GM12878 (cell line): ENCODE data around the gene S100A2. TPM values are rescaled to one million over a fixed set of nuclear protein-coding genes. Genes with fewer than 3 reads are reported as not detected.

Experiments used
- ATAC-seq: fragments of 200-7000 bp; cut with Tn5 transposase; 3 replicates; pipeline ENCODE4 v1.9.1; 2020; ENCODE audit warnings: mild to moderate bottlenecking, moderate library complexity
- BruUV-seq: library from RNA; stranded (reverse); fragments of 400-500 nt; replicated peaks from 2 replicates; lab custom pipeline; 2021; lab: Mats Ljungman, UMichigan
- CTCF ChIA-PET: fragments of 300-600 bp; sonication (Branson Sonifier 250); formaldehyde crosslinking; extraction: SDS; loops from one replicate; lab custom pipeline; 2021; ENCODE audit warnings: inconsistent platforms; lab: Yijun Ruan, JAX
- POLR2A ChIA-PET: fragments of 350-600 bp; formaldehyde crosslinking; extraction: SDS; loops from one replicate; lab custom pipeline; 2021; ENCODE audit warnings: inconsistent platforms; lab: Charles Lee
- RAD21 ChIA-PET: fragments of 300-600 bp; sonication (Branson Sonifier 250); formaldehyde crosslinking; loops from one replicate; lab custom pipeline; 2023; ENCODE audit warnings: antibody characterized with exemption; ENCODE audit not compliant: unreplicated experiment; lab: Charles Lee
- SMC1A ChIA-PET: fragments of 300-600 bp; sonication (Branson Sonifier 250); formaldehyde crosslinking; loops from one replicate; lab custom pipeline; 2023; ENCODE audit not compliant: unreplicated experiment, uncharacterized antibody; lab: Charles Lee
- DNase-seq: peaks from one replicate; pipeline ENCODE4 v3.0.0-alpha.2; 2011; ENCODE audit warnings: low read depth, low spot score
- FAIRE-seq: peaks from 3 replicates; lab custom pipeline; 2011; peaks lifted over from hg19 to GRCh38; lab: Jason Lieb, UNC
- H2AFZ ChIP-seq: 2 replicates; pipeline ENCODE4 v1.6.0; 2011; ENCODE audit warnings: low read depth, low read length, control low read depth; ENCODE audit not compliant: control insufficient read depth
- H3K27ac ChIP-seq: 2 replicates; pipeline ENCODE4 v1.5.1; 2011; ENCODE audit warnings: control low read depth; ENCODE audit not compliant: control insufficient read depth, insufficient read depth
- H3K27me3 ChIP-seq, 2 experiments: replicated peaks in 1 of 2; 2 replicates each; pipeline versions ENCODE4 v1.6.0 to v1.6.1; 2011; ENCODE audit warnings: low read length in 1 of 2; ENCODE audit not compliant: control insufficient read depth in 2 of 2, insufficient read depth in 2 of 2
- H3K36me3 ChIP-seq, 2 experiments: 2 replicates each; pipeline ENCODE4 v1.5.1; 2011; ENCODE audit warnings: low read length in 1 of 2; ENCODE audit not compliant: control insufficient read depth in 2 of 2, insufficient read depth in 2 of 2
- H3K4me1 ChIP-seq: 2 replicates; pipeline ENCODE4 v1.6.1; 2011; ENCODE audit warnings: mild to moderate bottlenecking, low read length, moderate library complexity, mixed read lengths; ENCODE audit not compliant: control insufficient read depth, insufficient read depth
- H3K4me2 ChIP-seq: 2 replicates; pipeline ENCODE4 v1.6.0; 2011; ENCODE audit warnings: control low read depth; ENCODE audit not compliant: control insufficient read depth, insufficient read depth
- H3K4me3 ChIP-seq: fragments of 200-600 bp; sonication (generic); 2 replicates; pipeline ENCODE4 v1.5.1; 2016
- H3K79me2 ChIP-seq: 2 replicates; pipeline ENCODE4 v1.6.0; 2011; ENCODE audit warnings: low read length; ENCODE audit not compliant: control insufficient read depth, insufficient read depth
- H3K9ac ChIP-seq: 2 replicates; pipeline ENCODE4 v1.8.0; 2011; ENCODE audit warnings: low read length, control low read depth, mixed read lengths; ENCODE audit not compliant: control insufficient read depth, insufficient read depth
- H3K9me3 ChIP-seq: replicated peaks from 3 replicates; pipeline ENCODE4 v1.5.1; 2011; ENCODE audit warnings: mild to moderate bottlenecking, low read length; ENCODE audit not compliant: control insufficient read depth, insufficient read depth
- H4K20me1 ChIP-seq: 2 replicates; pipeline ENCODE4 v1.6.0; 2011; ENCODE audit not compliant: control insufficient read depth, insufficient read depth
- BCL11A ChIP-seq: IDR thresholded peaks from 2 replicates; pipeline ENCODE4 v1.6.1; 2011; ENCODE audit warnings: low read depth, low read length
- JUND ChIP-seq: IDR thresholded peaks from 2 replicates; pipeline ENCODE4 v1.6.1; 2012; ENCODE audit warnings: low read depth, mild to moderate bottlenecking, low read length, improper control_type of control experiment, moderate library complexity
- PKNOX1 ChIP-seq: fragments of 450-650 bp; IDR thresholded peaks from 2 replicates; pipeline ENCODE4 v1.6.1; 2016; ENCODE audit warnings: mild to moderate bottlenecking
- RAD51 ChIP-seq: fragments of 450-650 bp; IDR thresholded peaks from 2 replicates; pipeline ENCODE4 v1.6.1; 2016; ENCODE audit warnings: moderate library complexity, mild to moderate bottlenecking, inconsistent platforms
- WGBS: methylation state at CpG from one replicate; pipeline ENCODE4 v1.1.6; 2016; ENCODE audit warnings: low lambda C conversion rate; ENCODE audit not compliant: insufficient replicate concordance, insufficient coverage; ENCODE audit errors: missing lambda C conversion rate; 5-methylcytosine and 5-hydroxymethylcytosine counted together
- in situ Hi-C: fragments of 300-500 bp; cut with MboI; formaldehyde crosslinking; loops from 9 replicates; pipeline ENCODE4 v1.14.3; 2018; ENCODE audit warnings: mixed read lengths
- intact Hi-C: fragments of 100-400 bp; cut with micrococcal nuclease; formaldehyde crosslinking; loops from one replicate; pipeline ENCODE4 v1.14.2; 2022; ENCODE audit not compliant: unreplicated experiment
- polyA plus RNA-seq, 11 experiments: library from polyadenylated mRNA; depleted of rRNA in 4 of 11; unstranded in 6 of 11; stranded (reverse) in 5 of 11; fragments of >200 nt; fragmentation: Nextera tagmentation in 4 of 11; fragmentation: Illumina TruSeq in 1 of 11; extraction: Ambion mirVana in 4 of 11; extraction: Trizol in 1 of 11; gene quantifications; 1 replicate in 1 of 11; 2 replicates in 10 of 11; pipeline versions ENCODE4 v1.2.1 to v1.2.3, GENCODE V29; 2011 to 2016; ENCODE audit warnings: inconsistent platforms in 2 of 11, missing spikeins in 2 of 11, low read depth in 1 of 11
- total RNA-seq, 4 experiments: library from RNA; depleted of rRNA in 3 of 4; stranded (reverse); fragments of >200 nt in 3 of 4; fragmentation: Illumina TruSeq in 1 of 4; extraction: Trizol in 1 of 4; gene quantifications; 2 replicates each; pipeline versions ENCODE4 v1.2.1 to v1.2.3, GENCODE V29; 2013 to 2021

Gene S100A2
- total and polyA plus RNA-seq, 10 of the 15 experiments (the other 5 are each of a cell fraction or from before 2014, with no cell fraction given): 0.11 to 1.5 (median 0.59) TPM; not detected in 2

DNA sequence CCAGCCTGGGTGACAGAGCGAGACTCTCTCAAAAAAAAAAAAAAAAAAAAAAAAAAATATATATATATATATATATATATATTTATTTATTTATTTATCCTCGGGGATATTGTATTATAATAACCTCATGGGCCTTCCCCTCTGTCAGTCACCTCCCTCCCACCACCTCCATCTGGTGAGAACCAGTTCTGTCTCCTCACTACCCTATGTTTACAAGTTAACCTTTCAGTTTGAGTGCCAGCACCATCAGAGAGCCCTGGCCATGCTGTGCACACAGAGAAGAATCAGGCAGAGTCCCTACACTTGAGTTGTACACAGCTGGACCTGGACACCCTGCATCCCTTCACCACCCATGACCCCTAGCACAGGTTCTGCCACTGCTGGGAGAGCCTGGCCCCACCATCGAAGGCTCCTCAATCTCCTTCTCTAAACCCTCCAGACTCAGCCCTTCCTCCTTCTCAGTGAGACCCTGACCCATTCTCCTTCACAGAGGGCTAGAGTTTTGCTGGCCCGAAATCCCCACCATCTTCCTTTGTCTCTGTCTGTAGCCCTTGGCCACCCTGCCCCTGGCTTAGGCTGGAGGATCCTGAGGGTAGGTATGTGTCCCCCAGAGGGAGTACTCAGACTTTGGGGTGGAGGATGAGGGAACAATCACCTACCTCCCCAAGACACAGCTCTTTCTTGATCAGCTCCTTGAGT, 26.1 kb downstream of the S100A2 start:
- no peak for FAIRE-seq
- BruUV-seq: no TSS peak
- ChIA-PET POLR2A (interaction anchor here (0.6 to 0.8 kb wide), 3 partner anchors 10 to 28 kb away, joined by 3 to 4 read pairs (median 3); partner anchors contain the start of gene S100A2), RAD21 (interaction anchor here (0.9 to 1.0 kb wide), 2 partner anchors 13 to 28 kb away, joined by 3 read pairs; no protein-coding TSS in a partner anchor), SMC1A (interaction anchor here (2.3 kb wide), 1 partner anchor 8 kb away, joined by 8 read pairs; no protein-coding TSS in a partner anchor), CTCF (interaction anchor here (0.7 to 1.6 kb wide), 4 partner anchors 13 to 87 kb away, joined by 3 to 8 read pairs (median 4); partner anchors contain the start of gene S100A13)
- H3K9ac ChIP-seq: no peak overlapping the region
- H3K4me1 ChIP-seq: peaks cover 23% of the 10 kb centered on the region
- no peak overlapping the region for H3K27ac ChIP-seq
- DNase-seq: no peak
- no peak overlapping the region for H3K4me2 ChIP-seq
- no peak for ATAC-seq
- H3K27me3 ChIP-seq: no peaks in the 10 kb centered on the region
- H3K36me3 ChIP-seq: no peaks in the 10 kb centered on the region
- H3K79me2 ChIP-seq: no peaks in the 10 kb centered on the region; the same call in 1 of the 2 replicates
- no peak overlapping the region for H2AFZ ChIP-seq
- H4K20me1 ChIP-seq: no peaks in the 10 kb centered on the region
- H3K4me3 ChIP-seq: no peak overlapping the region
- H3K9me3 ChIP-seq: no peaks in the 10 kb centered on the region
- intact Hi-C loops: no loop called here
- 64% methylated on average over 2 of the region's 4 CpGs for WGBS
- in situ Hi-C loops: no loop called here
- TF ChIP-seq JUND (no peak), PKNOX1 (peak; percentile 13; the same call in 1 of the 2 replicates)
- TF ChIP-seq, all 136 proteins: peak for 1

DNA sequence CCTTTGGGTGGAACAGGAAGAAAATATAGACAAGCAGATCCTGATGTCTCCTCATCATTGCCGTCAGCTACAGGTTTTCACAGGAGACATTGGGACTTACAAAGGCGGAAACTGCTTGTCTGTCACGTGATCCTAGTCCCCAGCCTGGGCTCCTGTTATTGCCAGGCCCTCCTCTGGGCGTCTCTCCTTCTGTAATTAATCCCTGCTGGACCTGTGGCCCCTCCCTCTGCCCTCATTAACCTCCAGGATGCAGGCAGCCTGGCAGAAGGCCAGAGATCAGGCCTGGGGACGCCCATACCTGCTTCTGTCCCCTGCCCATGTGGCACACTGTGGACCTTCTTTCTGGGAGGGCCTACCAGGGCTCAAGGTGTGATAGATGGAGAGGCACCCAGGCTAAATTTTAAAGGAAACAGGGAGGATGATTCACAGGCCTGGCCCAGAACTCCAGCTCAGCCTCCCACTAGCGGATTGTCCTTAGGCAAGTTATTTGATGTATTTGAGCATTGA, 27.3 kb downstream of the S100A2 start:
- ChIA-PET POLR2A (no interaction called here), RAD21 (no interaction called here), SMC1A (interaction anchor here (1.2 kb wide), 1 partner anchor 13 kb away, joined by 4 read pairs; no protein-coding TSS in a partner anchor), CTCF (interaction anchor here (1.0 to 8.6 kb wide), 2 partner anchors 9 to 33 kb away, joined by 3 to 216 read pairs; no protein-coding TSS in a partner anchor)
- no peak overlapping the region for H3K27ac ChIP-seq
- H3K4me2 ChIP-seq: no peak overlapping the region
- H3K9ac ChIP-seq: no peak overlapping the region
- in situ Hi-C loops: no loop called here
- H3K36me3 ChIP-seq: no peaks in the 10 kb centered on the region
- DNase-seq: no peak
- no peaks in the 10 kb centered on the region for H4K20me1 ChIP-seq
- intact Hi-C loops: no loop called here
- H3K27me3 ChIP-seq: no peaks in the 10 kb centered on the region
- no peak for ATAC-seq
- no TSS peak for BruUV-seq
- no peak for TF ChIP-seq BCL11A
- peak; percentile 46; the same call in 1 of the 2 replicates for TF ChIP-seq RAD51
- no peaks in the 10 kb centered on the region; the same call in 1 of the 2 replicates for H3K79me2 ChIP-seq
- no peak overlapping the region for H3K4me3 ChIP-seq
- no peak for FAIRE-seq
- no peaks in the 10 kb centered on the region for H3K9me3 ChIP-seq
- H3K4me1 ChIP-seq: peaks cover 22% of the 10 kb centered on the region
- WGBS: 52% methylated on average over 6 of the region's 6 CpGs
- H2AFZ ChIP-seq: no peak overlapping the region
